Measurements from ENCODE around the gene PARD3. TPM values are rescaled to one million over a fixed set of nuclear protein-coding genes. Genes with fewer than 3 reads are reported as not detected.

The PARD3 gene
- polyA plus RNA-seq, 1 donor from 2014 or later = 12.4 TPM

- Histone ChIP-seq H4K20me1 (ENCODE audit: insufficient read depth) (no peaks in the 10 kb centered on the region), H3K36me3 (ENCODE audit: insufficient read depth, low read length) (no peaks in the 10 kb centered on the region), H3K79me2 (replicated peaks; ENCODE audit: insufficient read depth, low read length) (peaks cover 40% of the 10 kb centered on the region)
Observed at GRCh38 chr10:34731213-34731612, 83.9 kb downstream of the PARD3 start.

GRCh38 chr10:34730726-34731125, 84.4 kb downstream of the PARD3 start:
- H2AFZ ChIP-seq (ENCODE audit: low read depth, low read length) = no peak overlapping the region
- H3K27ac ChIP-seq (ENCODE audit: low read length) = no peak overlapping the region
- peaks cover 39% of the 10 kb centered on the region for H3K79me2 ChIP-seq (replicated peaks; ENCODE audit: insufficient read depth, low read length)
- no peaks in the 10 kb centered on the region for H4K20me1 ChIP-seq (ENCODE audit: insufficient read depth)
- H3K27me3 ChIP-seq (ENCODE audit: insufficient read depth, low read depth, low read length) = no peaks in the 10 kb centered on the region
- no peaks in the 10 kb centered on the region for H3F3A ChIP-seq (ENCODE audit: insufficient read depth, low read length, poor library complexity, severe bottlenecking)
- no peak overlapping the region for H3K9ac ChIP-seq (ENCODE audit: low read length)
- no peaks in the 10 kb centered on the region for H3K36me3 ChIP-seq (ENCODE audit: insufficient read depth, low read length)
- no peak overlapping the region for H3K4me3 ChIP-seq (ENCODE audit: low read length)
- no peak for TF ChIP-seq POLR2AphosphoS5 (IDR thresholded peaks at IDR 0.05)
- no peak for TF ChIP-seq TAF1 (IDR thresholded peaks at IDR 0.05; ENCODE audit: low read depth)
- TF ChIP-seq CTCF (IDR thresholded peaks at IDR 0.05; ENCODE audit: poor library complexity, severe bottlenecking) = no peak
- no peak for TF ChIP-seq EP300 (conservative IDR thresholded peaks at IDR 0.05; ENCODE audit: poor library complexity, severe bottlenecking)
- TF ChIP-seq SMC3 (conservative IDR thresholded peaks at IDR 0.05; ENCODE audit: poor library complexity) = no peak
- no peak for TF ChIP-seq MXI1 (conservative IDR thresholded peaks at IDR 0.05; ENCODE audit: poor library complexity, severe bottlenecking)
- TF ChIP-seq REST (IDR thresholded peaks at IDR 0.05; ENCODE audit: borderline replicate concordance) = no peak
- TF ChIP-seq RAD21 (conservative IDR thresholded peaks at IDR 0.05) = no peak
- TF ChIP-seq EZH2 (IDR thresholded peaks at IDR 0.05; ENCODE audit: borderline replicate concordance, insufficient read depth, low read length, poor library complexity, severe bottlenecking) = no peak
- no peaks in the 10 kb centered on the region for H3K9me2 ChIP-seq (ENCODE audit: insufficient read depth, low read length)
- H3K9me3 ChIP-seq (ENCODE audit: low read length) = no peaks in the 10 kb centered on the region
- no peak overlapping the region for H3K4me2 ChIP-seq (ENCODE audit: low read length)

More at GRCh38 chr10:34731213-34731612, 83.9 kb downstream of the PARD3 start:
- H3K9me3 ChIP-seq (ENCODE audit: low read length) = no peaks in the 10 kb centered on the region
- H3K9ac ChIP-seq (ENCODE audit: low read length) = no peak overlapping the region
- no peak overlapping the region for H3K4me2 ChIP-seq (ENCODE audit: low read length)
- TF ChIP-seq EP300 (conservative IDR thresholded peaks at IDR 0.05; ENCODE audit: poor library complexity, severe bottlenecking) = no peak
- H3K9me2 ChIP-seq (ENCODE audit: insufficient read depth, low read length) = no peaks in the 10 kb centered on the region
- H3F3A ChIP-seq (ENCODE audit: insufficient read depth, low read length, poor library complexity, severe bottlenecking) = no peaks in the 10 kb centered on the region
- no peak overlapping the region for H2AFZ ChIP-seq (ENCODE audit: low read depth, low read length)
- no peaks in the 10 kb centered on the region for H3K27me3 ChIP-seq (ENCODE audit: insufficient read depth, low read depth, low read length)
- no peak overlapping the region for H3K27ac ChIP-seq (ENCODE audit: low read length)
- no peak overlapping the region for H3K4me3 ChIP-seq (ENCODE audit: low read length)

- Histone ChIP-seq H3K79me2 (replicated peaks; ENCODE audit: insufficient read depth, low read length) (peaks cover 34% of the 10 kb centered on the region), H3K4me2 (ENCODE audit: low read length) (no peak overlapping the region), H3K36me3 (ENCODE audit: insufficient read depth, low read length) (no peaks in the 10 kb centered on the region), H3F3A (ENCODE audit: insufficient read depth, low read length, poor library complexity, severe bottlenecking) (no peaks in the 10 kb centered on the region), H3K9me2 (ENCODE audit: insufficient read depth, low read length) (no peaks in the 10 kb centered on the region), H2AFZ (ENCODE audit: low read depth, low read length) (no peak overlapping the region), H3K4me3 (ENCODE audit: low read length) (no peak overlapping the region), H4K20me1 (ENCODE audit: insufficient read depth) (no peaks in the 10 kb centered on the region), H3K27me3 (ENCODE audit: insufficient read depth, low read depth, low read length) (no peaks in the 10 kb centered on the region), H3K9me3 (ENCODE audit: low read length) (no peaks in the 10 kb centered on the region), H3K27ac (ENCODE audit: low read length) (no peak overlapping the region), H3K9ac (ENCODE audit: low read length) (no peak overlapping the region)
- TF ChIP-seq RAD21 (conservative IDR thresholded peaks at IDR 0.05) = no peak
- no peak for TF ChIP-seq CTCF (IDR thresholded peaks at IDR 0.05; ENCODE audit: poor library complexity, severe bottlenecking)
- no peak for TF ChIP-seq REST (IDR thresholded peaks at IDR 0.05; ENCODE audit: borderline replicate concordance)
Observed at GRCh38 chr10:34729619-34730018, 85.5 kb downstream of the PARD3 start.
